ENCODE data around the gene SDE2. TPM values are rescaled to one million over a fixed set of nuclear protein-coding genes. Genes with fewer than 3 reads are reported as not detected.
"Not testable (repeated sequence)": the region's sequence is repeated elsewhere in the genome, so short reads cannot be mapped to it uniquely, and the experiment has no call there.

SDE2 gene
- total RNA-seq, 2 experiments from 2014 or later, result 17.2 to 18.5 TPM

GRCh38 chr1:225942574-225942973 lies 56.6 kb downstream of the SDE2 start:
- H3K9me3 Mint-ChIP-seq, result no peaks in the 10 kb centered on the region
- DNase-seq (no peak), ATAC-seq (ENCODE audit: low read depth) (no peak)
- peaks cover 4% of the 10 kb centered on the region for H3K27me3 Mint-ChIP-seq
- POLR2A ChIA-PET, result interaction anchor here (0.6 kb wide), 1 partner anchor 12 kb away, joined by 4 read pairs; no protein-coding TSS in a partner anchor
- H3K27ac Mint-ChIP-seq, result no peak overlapping the region
- H3K4me1 Mint-ChIP-seq, result peaks cover 18% of the 10 kb centered on the region
- no peak overlapping the region for H3K4me3 Mint-ChIP-seq
- H3K36me3 Mint-ChIP-seq, result no peaks in the 10 kb centered on the region

- ATAC-seq (ENCODE audit: low read depth), result no peak
- H3K9me3 Mint-ChIP-seq, result no peaks in the 10 kb centered on the region
- DNase-seq, result no peak
- no peak overlapping the region for H3K27ac Mint-ChIP-seq
- H3K4me1 Mint-ChIP-seq, result peaks cover 18% of the 10 kb centered on the region
- peaks cover 4% of the 10 kb centered on the region for H3K27me3 Mint-ChIP-seq
- POLR2A ChIA-PET, result no interaction called here
- H3K4me3 Mint-ChIP-seq, result no peak overlapping the region
- no peaks in the 10 kb centered on the region for H3K36me3 Mint-ChIP-seq
Observed at GRCh38 chr1:225941942-225942222, 57.3 kb downstream of the SDE2 start.

- Mint-ChIP-seq H3K36me3 (no peaks in the 10 kb centered on the region), H3K4me3 (no peak within 1 kb of the TSS), H3K9me3 (no peaks in the 10 kb centered on the region), H3K27ac (no peak within 1 kb of the TSS), H3K27me3 (peaks cover 4% of the 10 kb centered on the region), H3K4me1 (peaks cover 18% of the 10 kb centered on the region)
- no peak for ATAC-seq (ENCODE audit: low read depth)
- POLR2A ChIA-PET, result no interaction called here
- DNase-seq, result no peak
Observed at GRCh38 chr1:225941187-225941941, 57.8 kb downstream of the SDE2 start, which contains the start of gene LEFTY2. Gene LEFTY2 (minus strand): TSS chr1:225941220. CDS start chr1:225941140, 80 bp downstream.

- DNase-seq (no peak), ATAC-seq (ENCODE audit: low read depth) (no peak)
- POLR2A ChIA-PET, result no interaction called here
- Mint-ChIP-seq H3K9me3 (no peaks in the 10 kb centered on the region), H3K27me3 (peaks cover 2% of the 10 kb centered on the region), H3K4me1 (peaks cover 18% of the 10 kb centered on the region), H3K27ac (no peak overlapping the region), H3K4me3 (no peak overlapping the region), H3K36me3 (no peaks in the 10 kb centered on the region)
Observed at GRCh38 chr1:225940385-225941151, 58.6 kb downstream of the SDE2 start.

GRCh38 chr1:225939939-225940310 lies 59.2 kb downstream of the SDE2 start:
- H3K4me1 Mint-ChIP-seq, result peaks cover 15% of the 10 kb centered on the region
- DNase-seq; H3K27ac Mint-ChIP-seq; H3K9me3 Mint-ChIP-seq; POLR2A ChIA-PET; H3K27me3 Mint-ChIP-seq; ATAC-seq (ENCODE audit: low read depth); H3K36me3 Mint-ChIP-seq; H3K4me3 Mint-ChIP-seq: not testable (repeated sequence)

- not testable (repeated sequence) for H3K4me3 Mint-ChIP-seq; ATAC-seq (ENCODE audit: low read depth); H3K36me3 Mint-ChIP-seq; H3K9me3 Mint-ChIP-seq; DNase-seq; H3K27ac Mint-ChIP-seq; H3K27me3 Mint-ChIP-seq; H3K4me1 Mint-ChIP-seq
- POLR2A ChIA-PET, result interaction anchor here (0.6 kb wide), 2 partner anchors 124 to 580 kb away, joined by 3 to 6 read pairs; no protein-coding TSS in a partner anchor
Observed at GRCh38 chr1:225939097-225939938, 59.8 kb downstream of the SDE2 start.

GRCh38 chr1:225937048-225937968 lies 61.8 kb downstream of the SDE2 start:
- Mint-ChIP-seq H3K9me3 (no peaks in the 10 kb centered on the region), H3K4me1 (peaks cover 4% of the 10 kb centered on the region), H3K27ac (no peak overlapping the region), H3K27me3 (peaks cover 2% of the 10 kb centered on the region), H3K4me3 (no peak overlapping the region), H3K36me3 (no peaks in the 10 kb centered on the region)
- POLR2A ChIA-PET, result no interaction called here
- DNase-seq, result no peak
- ATAC-seq (ENCODE audit: low read depth), result no peak

- ATAC-seq (ENCODE audit: low read depth), result no peak
- Mint-ChIP-seq H3K4me1 (peaks cover 2% of the 10 kb centered on the region), H3K27me3 (peaks cover 2% of the 10 kb centered on the region), H3K27ac (no peak overlapping the region), H3K9me3 (no peaks in the 10 kb centered on the region), H3K36me3 (no peaks in the 10 kb centered on the region), H3K4me3 (no peak overlapping the region)
- POLR2A ChIA-PET, result interaction anchor here (0.7 kb wide), 1 partner anchor 15 kb away, joined by 3 read pairs; no protein-coding TSS in a partner anchor
- DNase-seq, result no peak
Observed at GRCh38 chr1:225936523-225936922, 62.6 kb downstream of the SDE2 start.

- H3K4me3 Mint-ChIP-seq; H3K27ac Mint-ChIP-seq; H3K4me1 Mint-ChIP-seq; ATAC-seq (ENCODE audit: low read depth); DNase-seq; H3K36me3 Mint-ChIP-seq; H3K9me3 Mint-ChIP-seq; H3K27me3 Mint-ChIP-seq: not testable (repeated sequence)
- POLR2A ChIA-PET, result interaction anchor here (0.7 kb wide), 1 partner anchor 14 kb away, joined by 3 read pairs; no protein-coding TSS in a partner anchor
Observed at GRCh38 chr1:225936086-225936485, 63.1 kb downstream of the SDE2 start.

GRCh38 chr1:225934711-225935110 lies 64.4 kb downstream of the SDE2 start:
- no peak for ATAC-seq (ENCODE audit: low read depth)
- POLR2A ChIA-PET, result interaction anchor here (1.0 kb wide), 1 partner anchor 10 kb away, joined by 3 read pairs; no protein-coding TSS in a partner anchor
- Mint-ChIP-seq H3K27me3 (no peaks in the 10 kb centered on the region), H3K9me3 (no peaks in the 10 kb centered on the region), H3K36me3 (no peaks in the 10 kb centered on the region), H3K4me1 (no peaks in the 10 kb centered on the region), H3K4me3 (no peak overlapping the region), H3K27ac (no peak overlapping the region)
- DNase-seq, result no peak

GRCh38 chr1:225933072-225933471 lies 66.1 kb downstream of the SDE2 start:
- no peak for ATAC-seq (ENCODE audit: low read depth)

More at GRCh38 chr1:225933072-225933471, 66.1 kb downstream of the SDE2 start:
- Mint-ChIP-seq H3K9me3 (no peaks in the 10 kb centered on the region), H3K36me3 (no peaks in the 10 kb centered on the region), H3K27ac (no peak overlapping the region), H3K4me3 (no peak overlapping the region), H3K4me1 (peaks cover 13% of the 10 kb centered on the region), H3K27me3 (no peaks in the 10 kb centered on the region)
- no peak for DNase-seq
- POLR2A ChIA-PET, result interaction anchor here (0.9 to 1.1 kb wide), 2 partner anchors 9 to 67 kb away, joined by 3 read pairs; partner anchors contain the start of gene PYCR2

Measured in activated naive CD8-positive, alpha-beta T cell treated with anti-CD3 and anti-CD28 coated beads, Interleukin-2, amount 10 ng/mL, durations not matched to agents 7 days and 5 days (primary cell).